ENCODE results near the gene FJX1. TPM values are rescaled to one million over a fixed set of nuclear protein-coding genes. Genes with fewer than 3 reads are reported as not detected.

FJX1 gene
- total RNA-seq, 1 donor from 2014 or later, result 0.73 TPM

DNA sequence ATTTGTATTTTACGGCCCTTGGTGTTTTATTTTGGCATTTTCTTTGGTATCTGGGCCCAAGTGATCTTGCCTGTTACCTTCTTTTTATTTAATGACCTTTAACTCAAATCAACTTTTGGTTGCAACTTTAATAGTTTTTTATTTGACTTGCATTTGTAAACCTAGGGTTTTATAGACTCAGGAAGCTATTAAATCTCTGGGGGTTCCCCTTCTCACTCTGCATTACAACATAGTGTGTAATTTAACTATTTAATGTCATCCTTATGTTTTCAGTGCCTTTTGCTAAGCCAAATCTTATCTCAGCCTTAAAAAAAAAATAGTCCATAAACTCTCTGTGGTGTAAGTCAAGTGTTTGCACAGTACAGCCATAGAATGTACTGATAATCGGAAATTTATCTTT is 3.4 kb downstream of the FJX1 start:
- DNase-seq (no peak), ATAC-seq (ENCODE audit: low read depth) (no peak)
- intact Hi-C loops (cut with micrococcal nuclease), result no loop called here
- TF ChIP-seq, protein P1, sequence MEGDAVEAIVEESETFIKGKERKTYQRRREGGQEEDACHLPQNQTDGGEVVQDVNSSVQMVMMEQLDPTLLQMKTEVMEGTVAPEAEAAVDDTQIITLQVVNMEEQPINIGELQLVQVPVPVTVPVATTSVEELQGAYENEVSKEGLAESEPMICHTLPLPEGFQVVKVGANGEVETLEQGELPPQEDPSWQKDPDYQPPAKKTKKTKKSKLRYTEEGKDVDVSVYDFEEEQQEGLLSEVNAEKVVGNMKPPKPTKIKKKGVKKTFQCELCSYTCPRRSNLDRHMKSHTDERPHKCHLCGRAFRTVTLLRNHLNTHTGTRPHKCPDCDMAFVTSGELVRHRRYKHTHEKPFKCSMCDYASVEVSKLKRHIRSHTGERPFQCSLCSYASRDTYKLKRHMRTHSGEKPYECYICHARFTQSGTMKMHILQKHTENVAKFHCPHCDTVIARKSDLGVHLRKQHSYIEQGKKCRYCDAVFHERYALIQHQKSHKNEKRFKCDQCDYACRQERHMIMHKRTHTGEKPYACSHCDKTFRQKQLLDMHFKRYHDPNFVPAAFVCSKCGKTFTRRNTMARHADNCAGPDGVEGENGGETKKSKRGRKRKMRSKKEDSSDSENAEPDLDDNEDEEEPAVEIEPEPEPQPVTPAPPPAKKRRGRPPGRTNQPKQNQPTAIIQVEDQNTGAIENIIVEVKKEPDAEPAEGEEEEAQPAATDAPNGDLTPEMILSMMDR (IDR thresholded peaks at IDR 0.05), result no peak
- Mint-ChIP-seq H3K27ac (no peak overlapping the region), H3K9me3 (no peaks in the 10 kb centered on the region), H3K4me1 (peaks cover 12% of the 10 kb centered on the region), H3K27me3 (peaks cover 52% of the 10 kb centered on the region), H3K36me3 (ENCODE audit: low read depth) (no peaks in the 10 kb centered on the region), H3K4me3 (no peak overlapping the region)
- POLR2A ChIA-PET, result no interaction called here
- CTCF ChIA-PET, result interaction anchor here (0.8 kb wide), 1 partner anchor 200 kb away, joined by 4 read pairs; no protein-coding TSS in a partner anchor

DNA sequence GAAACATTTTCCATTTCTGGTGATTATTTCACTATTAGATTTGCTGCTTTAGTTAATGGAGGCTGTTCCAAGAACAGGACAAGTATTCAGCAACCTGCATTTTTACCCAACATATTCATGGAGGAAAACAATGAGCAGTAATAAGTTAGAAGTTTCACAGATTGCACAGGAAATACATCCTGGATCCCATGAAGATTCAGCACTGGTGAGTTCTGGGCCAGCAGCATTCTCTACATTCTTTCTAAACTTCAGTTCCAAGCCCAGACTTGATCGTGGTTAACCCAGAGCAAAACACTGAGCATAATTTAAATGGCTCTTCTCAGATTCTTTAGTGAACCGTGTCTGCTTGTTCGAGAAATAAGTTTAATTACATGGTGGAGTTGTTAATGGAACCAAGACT is 3.8 kb downstream of the FJX1 start:
- no peak overlapping the region for H3K27ac Mint-ChIP-seq
- TF ChIP-seq, protein P1 (IDR thresholded peaks at IDR 0.05), result no peak
- DNase-seq, result no peak
- no peak for ATAC-seq (ENCODE audit: low read depth)
- H3K27me3 Mint-ChIP-seq, result peaks cover 49% of the 10 kb centered on the region
- no peaks in the 10 kb centered on the region for H3K9me3 Mint-ChIP-seq
- no peaks in the 10 kb centered on the region for H3K36me3 Mint-ChIP-seq (ENCODE audit: low read depth)
- intact Hi-C loops (cut with micrococcal nuclease), result no loop called here
- POLR2A ChIA-PET, result no interaction called here
- H3K4me3 Mint-ChIP-seq, result no peak overlapping the region
- CTCF ChIA-PET, result interaction anchor here (0.8 kb wide), 1 partner anchor 200 kb away, joined by 4 read pairs; no protein-coding TSS in a partner anchor
- peaks cover 12% of the 10 kb centered on the region for H3K4me1 Mint-ChIP-seq

DNA sequence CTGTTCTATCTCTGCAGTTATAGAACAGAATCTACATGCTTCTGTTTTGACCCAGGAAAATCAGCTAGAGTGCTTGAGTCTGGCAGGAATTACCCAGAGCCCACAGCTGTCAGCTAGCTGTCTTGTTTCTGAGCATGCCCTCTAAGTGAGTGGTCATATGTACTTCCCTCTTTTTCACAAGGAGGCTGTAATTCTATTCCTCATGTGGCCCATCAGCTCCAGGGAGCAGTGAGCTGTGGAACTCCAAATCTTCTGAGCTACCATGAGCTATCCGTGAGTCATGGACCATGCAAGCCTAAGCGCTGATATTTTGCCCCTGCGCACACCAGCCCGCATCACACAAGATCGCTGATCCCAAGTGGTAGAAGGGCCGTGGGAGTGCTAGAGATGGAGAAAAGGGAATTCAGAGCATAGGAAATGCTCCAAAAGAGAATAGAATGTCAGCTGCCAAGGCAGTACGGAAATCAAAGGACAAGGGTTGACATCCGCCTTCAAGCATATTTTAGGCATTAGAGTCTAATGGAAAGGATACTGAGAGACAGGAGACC is 5.4 kb downstream of the FJX1 start:
- Mint-ChIP-seq H3K36me3 (ENCODE audit: low read depth) (no peaks in the 10 kb centered on the region), H3K27me3 (peaks cover 48% of the 10 kb centered on the region), H3K4me3 (no peak overlapping the region), H3K9me3 (no peaks in the 10 kb centered on the region), H3K27ac (no peak overlapping the region), H3K4me1 (peaks cover 8% of the 10 kb centered on the region)
- TF ChIP-seq, protein P1 (IDR thresholded peaks at IDR 0.05), result no peak
- ATAC-seq (ENCODE audit: low read depth) (no peak), DNase-seq (no peak)
- ChIA-PET POLR2A (no interaction called here), CTCF (no interaction called here)
- intact Hi-C loops (cut with micrococcal nuclease), result no loop called here

DNA sequence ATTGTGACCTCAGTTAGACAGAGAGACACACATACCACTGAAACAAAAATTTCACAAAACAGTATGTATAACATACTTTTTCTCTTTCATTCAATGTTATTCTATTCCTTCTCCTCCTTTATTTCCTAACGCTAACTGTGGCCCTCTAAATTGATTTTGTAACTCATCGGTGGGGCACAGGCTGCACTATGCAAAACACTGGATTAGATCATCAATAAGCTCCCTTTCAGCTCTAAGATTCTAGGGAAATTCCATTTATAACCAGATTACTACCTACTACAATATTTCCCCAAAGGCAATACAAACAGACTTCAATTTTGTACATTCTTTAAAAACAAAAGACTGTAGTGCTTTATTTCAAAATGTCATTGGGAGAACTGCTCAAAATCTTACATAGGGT is 6.1 kb downstream of the FJX1 start:
- ATAC-seq (ENCODE audit: low read depth), result no peak
- peaks cover 8% of the 10 kb centered on the region for H3K4me1 Mint-ChIP-seq
- ChIA-PET POLR2A (no interaction called here), CTCF (no interaction called here)
- H3K36me3 Mint-ChIP-seq (ENCODE audit: low read depth), result no peaks in the 10 kb centered on the region
- TF ChIP-seq, protein P1 (IDR thresholded peaks at IDR 0.05), result no peak
- no peak overlapping the region for H3K4me3 Mint-ChIP-seq
- H3K27me3 Mint-ChIP-seq, result peaks cover 50% of the 10 kb centered on the region
- DNase-seq, result no peak
- no peak overlapping the region for H3K27ac Mint-ChIP-seq
- intact Hi-C loops (cut with micrococcal nuclease), result no loop called here
- no peaks in the 10 kb centered on the region for H3K9me3 Mint-ChIP-seq

- no peak for DNase-seq
- ChIA-PET CTCF (no interaction called here), POLR2A (no interaction called here)
- H3K27ac Mint-ChIP-seq, result no peak overlapping the region
- H3K4me3 Mint-ChIP-seq, result no peak overlapping the region
- no peak for ATAC-seq (ENCODE audit: low read depth)
- no peaks in the 10 kb centered on the region for H3K36me3 Mint-ChIP-seq (ENCODE audit: low read depth)
- TF ChIP-seq, protein P1 (IDR thresholded peaks at IDR 0.05), result no peak
- peaks cover 6% of the 10 kb centered on the region for H3K4me1 Mint-ChIP-seq
- H3K27me3 Mint-ChIP-seq, result peaks cover 53% of the 10 kb centered on the region
- no peaks in the 10 kb centered on the region for H3K9me3 Mint-ChIP-seq
- intact Hi-C loops (cut with micrococcal nuclease), result no loop called here
Observed at GRCh38 chr11:35624781-35625180, 6.5 kb downstream of the FJX1 start.

Data from activated B cell treated with CpG ODN at 0.5 μM for 24 hours (primary cell).